Stomach (tissue), 9 donors: ENCODE data around the gene NIN. TPM values are rescaled to one million over a fixed set of nuclear protein-coding genes. Genes with fewer than 3 reads are reported as not detected.

ENCODE experiments used
- DNase-seq, 2 donors: peaks; one replicate each; pipeline versions ENCODE4 v3.0.0 to v3.0.0-alpha.2; 2013 to 2019
- H3K27ac ChIP-seq, 5 donors: fragments of 200-600 bp in 4 of 5; sonication (generic) in 4 of 5; one replicate each; pipeline ENCODE4 v1.5.1; 2013 to 2019; ENCODE audit warnings: mild to moderate bottlenecking in 1 of 5, moderate library complexity in 1 of 5
- H3K27me3 ChIP-seq, 3 donors: fragments of 200-600 bp; sonication (generic); one replicate each; pipeline ENCODE4 v1.5.1; 2017 to 2019; ENCODE audit warnings: mixed run types in 1 of 3
- H3K36me3 ChIP-seq, 4 donors: fragments of 200-600 bp; sonication (generic); 1 replicate in 3 of 4; 2 replicates in 1 of 4; pipeline ENCODE4 v1.5.1; 2016 to 2019
- H3K4me1 ChIP-seq, 4 donors: fragments of 200-600 bp; sonication (generic); one replicate each; pipeline ENCODE4 v1.5.1; 2016 to 2019
- H3K4me3 ChIP-seq, 4 donors: fragments of 200-600 bp; sonication (generic) in 3 of 4; one replicate each; pipeline ENCODE4 v1.5.1; 2016 to 2019; ENCODE audit warnings: mild to moderate bottlenecking in 1 of 4
- H3K9me3 ChIP-seq, 4 donors: fragments of 200-600 bp; sonication (generic); one replicate each; pipeline ENCODE4 v1.5.1; 2016 to 2019
- CTCF ChIP-seq, 7 experiments: fragments of 450-650 bp in 4 of 7; fragments of 200-600 bp in 3 of 7; sonication (generic) in 3 of 7; IDR thresholded peaks; one replicate each; pipeline ENCODE4 v1.5.1; 2016 to 2019; ENCODE audit warnings: antibody characterized with exemption in 7 of 7, control low read depth in 2 of 7, mild to moderate bottlenecking in 1 of 7
- EP300 ChIP-seq: sonication (generic); formaldehyde crosslinking; IDR thresholded peaks from one replicate; pipeline ENCODE4 v1.6.1; 2017; ENCODE audit warnings: antibody characterized with exemption
- POLR2A ChIP-seq, 4 donors: fragments of 450-650 bp; IDR thresholded peaks; one replicate each; pipeline ENCODE4 v1.6.1; 2016; ENCODE audit warnings: antibody characterized with exemption in 4 of 4, control low read depth in 2 of 4, mild to moderate bottlenecking in 1 of 4, moderate library complexity in 1 of 4
- POLR2AphosphoS5 ChIP-seq, 3 donors: sonication (generic); formaldehyde crosslinking; IDR thresholded peaks; one replicate each; pipeline ENCODE4 v1.6.1; 2016; ENCODE audit warnings: antibody characterized with exemption in 3 of 3
- WGBS, 5 donors: extraction: QIAGEN DNeasy Blood & Tissue Kit in 3 of 5; methylation state at CpG; one replicate each; pipeline versions ENCODE4 v1.1.5 to v1.1.7; 2013 to 2018; 5-methylcytosine and 5-hydroxymethylcytosine counted together
- intact Hi-C: fragments of 100-400 bp; cut with DNase I; formaldehyde crosslinking; loops from one replicate; pipeline ENCODE4 v1.15.1; 2023; ENCODE audit warnings: low total_unique reads
- polyA plus RNA-seq, 3 donors: library from polyadenylated mRNA; stranded (reverse); fragments of 200-250 nt; gene quantifications; one replicate each; pipeline ENCODE4 v1.2.3, GENCODE V29; 2013
- total RNA-seq, 5 donors: library from RNA; depleted of rRNA; stranded (reverse); fragments of >200 nt; gene quantifications; one replicate each; pipeline versions ENCODE4 v1.1.0 to v1.2.3, GENCODE V29; 2014 to 2016
- donor health status: healthy with polysubstance abuse.
- donor health status: Bipolar disorder and iron deficiency.
- donor health status: healthy.

Gene NIN
- total and polyA plus RNA-seq, 8 donors = 5.3 to 70.5 (median 20.5) TPM

GRCh38 chr14:50759800-50760543 lies 71.0 kb downstream of the NIN start:
- Histone ChIP-seq H3K9me3 (no peaks in the 10 kb centered on the region), H3K36me3 (peaks cover 33 to 92% (median 73%) of the 10 kb centered on the region in 4 donors), H3K27ac (no peak overlapping the region), H3K4me1 (peaks cover 0 to 5% (median 0%) of the 10 kb centered on the region in 4 donors), H3K27me3 (no peaks in the 10 kb centered on the region), H3K4me3 (no peak overlapping the region)
- TF ChIP-seq CTCF (IDR thresholded peaks at IDR 0.05) (no peak), POLR2A (IDR thresholded peaks at IDR 0.05) (no peak), POLR2AphosphoS5 (IDR thresholded peaks at IDR 0.05) (no peak), EP300 (no peak)
- intact Hi-C loops = no loop called here
- WGBS, 5 donors = 93 to 97% (median 93%) methylated on average over 8 of the region's 8 CpGs
- no peak for DNase-seq

DNA sequence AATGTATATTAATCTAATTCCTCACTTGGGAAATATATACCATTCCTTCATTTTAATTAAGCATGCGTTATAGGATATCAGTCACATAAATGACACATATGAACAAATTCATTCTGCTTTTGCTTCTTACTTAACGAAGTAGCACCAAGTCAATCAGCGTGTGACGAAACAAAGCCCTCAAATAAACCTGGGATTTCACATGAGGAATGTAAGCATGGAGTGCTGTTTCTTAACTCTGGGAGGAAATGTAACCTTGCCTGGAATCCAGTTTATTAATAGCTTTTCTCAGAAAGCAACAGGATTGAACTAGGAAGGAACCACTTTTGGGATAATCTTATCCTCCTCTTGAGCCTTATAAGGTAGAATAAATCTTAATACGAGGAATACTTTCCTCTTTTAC lies 72.0 kb downstream of the NIN start:
- peaks cover 33 to 89% (median 76%) of the 10 kb centered on the region in 4 donors for H3K36me3 ChIP-seq
- WGBS, 5 donors = 84 to 94% (median 90%) methylated on average over 5 of the region's 5 CpGs
- TF ChIP-seq CTCF (IDR thresholded peaks at IDR 0.05) = no peak
- TF ChIP-seq EP300 = no peak
- no peak for TF ChIP-seq POLR2AphosphoS5 (IDR thresholded peaks at IDR 0.05)
- no peak for TF ChIP-seq POLR2A (IDR thresholded peaks at IDR 0.05)
- no peak overlapping the region for H3K27ac ChIP-seq
- peaks cover 0 to 5% (median 0%) of the 10 kb centered on the region in 4 donors for H3K4me1 ChIP-seq
- no peaks in the 10 kb centered on the region for H3K27me3 ChIP-seq
- H3K4me3 ChIP-seq = no peak overlapping the region
- no peaks in the 10 kb centered on the region for H3K9me3 ChIP-seq
- intact Hi-C loops = no loop called here
- no peak for DNase-seq

- intact Hi-C loops = no loop called here
Observed at GRCh38 chr14:50758305-50758704, 72.7 kb downstream of the NIN start.

DNA sequence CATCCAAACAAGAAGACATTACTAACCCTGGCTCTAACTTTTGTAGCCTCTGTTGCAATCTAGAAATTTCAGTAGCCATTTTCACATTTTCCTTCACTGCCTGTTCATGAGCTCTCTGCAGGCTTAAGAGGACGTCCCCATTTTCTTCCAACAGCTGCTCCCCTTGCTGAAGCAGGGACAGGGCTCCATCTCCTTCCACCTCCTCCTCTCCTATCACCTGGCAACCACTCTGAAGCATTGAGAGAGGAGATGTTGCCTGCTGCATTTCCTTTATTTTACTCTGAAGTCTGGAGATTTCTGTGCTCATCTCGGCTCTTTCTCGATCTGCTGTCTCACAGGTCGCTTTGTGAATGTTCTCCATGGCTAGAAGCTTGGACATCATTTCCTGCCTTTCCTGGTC lies 73.3 kb downstream of the NIN start:
- Histone ChIP-seq H3K4me1 (peaks cover 0 to 3% (median 0%) of the 10 kb centered on the region in 4 donors), H3K27ac (peak overlapping the region in 1 of 5 donors; percentile 2), H3K9me3 (no peaks in the 10 kb centered on the region), H3K4me3 (no peak overlapping the region), H3K27me3 (no peaks in the 10 kb centered on the region), H3K36me3 (peaks cover 26 to 89% (median 75%) of the 10 kb centered on the region in 4 donors)
- TF ChIP-seq EP300 = no peak
- TF ChIP-seq CTCF (IDR thresholded peaks at IDR 0.05) = no peak
- TF ChIP-seq POLR2A (IDR thresholded peaks at IDR 0.05) = no peak
- DNase-seq = no peak
- intact Hi-C loops = no loop called here
- 83 to 99% (median 94%) methylated on average over 4 of the region's 4 CpGs for WGBS, 5 donors

More at GRCh38 chr14:50758305-50758704, 72.7 kb downstream of the NIN start:
- peaks cover 0 to 5% (median 0%) of the 10 kb centered on the region in 4 donors for H3K4me1 ChIP-seq
- no peaks in the 10 kb centered on the region for H3K9me3 ChIP-seq
- no peak overlapping the region for H3K4me3 ChIP-seq
- DNase-seq = no peak
- TF ChIP-seq POLR2A (IDR thresholded peaks at IDR 0.05) = no peak
- TF ChIP-seq EP300 = no peak
- TF ChIP-seq CTCF (IDR thresholded peaks at IDR 0.05) = no peak
- no peak for TF ChIP-seq POLR2AphosphoS5 (IDR thresholded peaks at IDR 0.05)
- peaks cover 32 to 89% (median 75%) of the 10 kb centered on the region in 4 donors for H3K36me3 ChIP-seq
- no peaks in the 10 kb centered on the region for H3K27me3 ChIP-seq
- H3K27ac ChIP-seq = peak overlapping the region in 1 of 5 donors; percentile 2
- WGBS, 5 donors = 87 to 99% (median 93%) methylated on average over 7 of the region's 7 CpGs
